Left cardiac atrium (tissue), 4 donors: ENCODE results near the gene SLC12A9. TPM values are rescaled to one million over a fixed set of nuclear protein-coding genes. Genes with fewer than 3 reads are reported as not detected.
"Not testable (repeated sequence)": the region's sequence is repeated elsewhere in the genome, so short reads cannot be mapped to it uniquely, and the experiment has no call there.

Experiments
- ATAC-seq, 2 donors: fragments of 200-7000 bp; cut with Tn5 transposase; one replicate each; pipeline ENCODE4 v1.9.1; 2020; ENCODE audit warnings: mild to moderate bottlenecking in 2 of 2, moderate library complexity in 2 of 2
- DNase-seq: peaks from one replicate; pipeline ENCODE4 v3.0.0-alpha.2; 2020
- intact Hi-C, 2 donors: fragments of 100-400 bp; cut with DNase I; formaldehyde crosslinking; loops; one replicate each; pipeline versions ENCODE4 v1.14.1 to v1.15.1; 2022 to 2023
- long read RNA-seq: library from polyadenylated mRNA; unstranded; transcript quantifications from one replicate; pipeline ENCODE4 v2.0.0, GENCODE V29; 2021
- total RNA-seq, 2 donors: library from RNA; stranded (reverse); fragmentation: NEBNext Ultra II Directional; extraction: Animal tissue kit (Norgen Biotek cat#: 25700); gene quantifications; one replicate each; pipeline ENCODE4 v1.2.1, GENCODE V29; 2021
- donor health status: DM: no; HTN: yes; CAD: no.
- donor health status: DM: no; HTN: yes; CAD: no; lungs with severe emphysema.
- donor health status: DM: yes; HTN: yes; CAD: no.
- donor health status: Dilated cardiomyopathy.

The SLC12A9 gene
- 10 to 100 TPM; 13.4 to 14.7 TPM for total RNA-seq
- long read RNA-seq, partial matches to known transcripts = 1 of 1 reads
- long read RNA-seq, other reads (novel, unspliced or antisense) = 0 of 1 reads

GRCh38 chr7:100852048-100852872, at the start of gene SLC12A9:
TSS of gene SLC12A9 (plus strand) at chr7:100852713. CDS start at chr7:100854198, 1,485 bp downstream.
- peak; percentile 100 for ATAC-seq
- peak; percentile 95 for DNase-seq
- intact Hi-C loops = loop anchor here in 1 of 2 donors (1.0 to 5.0 kb wide), 2 partner anchors 53 to 145 kb away; partner anchors contain the start of gene POP7

- DNase-seq (no peak), ATAC-seq (no peak)
- intact Hi-C loops = no loop called here
Observed at GRCh38 chr7:100802951-100803350, 49.6 kb upstream of the SLC12A9 start.

- ATAC-seq (peak; percentile 81 to 97), DNase-seq (peak; percentile 88)
- intact Hi-C loops = no loop called here
Observed at GRCh38 chr7:100803398-100804161, 48.9 kb upstream of the SLC12A9 start.

GRCh38 chr7:100804681-100805431, 47.7 kb upstream of the SLC12A9 start:
- intact Hi-C loops = no loop called here
- DNase-seq = peak; percentile 40
- ATAC-seq = peak in 1 of 2 donors; percentile 23

- ATAC-seq = no peak
- DNase-seq = no peak
- intact Hi-C loops = no loop called here
Observed at GRCh38 chr7:100806276-100806675, 46.2 kb upstream of the SLC12A9 start.

- intact Hi-C loops, ATAC-seq, DNase-seq: not testable (repeated sequence)
Observed at GRCh38 chr7:100806883-100807282, 45.6 kb upstream of the SLC12A9 start.

- ATAC-seq = no peak
- intact Hi-C loops = no loop called here
- DNase-seq = no peak
Observed at GRCh38 chr7:100808354-100808875, 44.1 kb upstream of the SLC12A9 start.

- ATAC-seq = no peak
- no peak for DNase-seq
- intact Hi-C loops = no loop called here
Observed at GRCh38 chr7:100811480-100811879, 41.0 kb upstream of the SLC12A9 start.

GRCh38 chr7:100812729-100813128, 39.8 kb upstream of the SLC12A9 start:
- intact Hi-C loops = no loop called here
- DNase-seq (no peak), ATAC-seq (no peak)

GRCh38 chr7:100816515-100816914, 36.0 kb upstream of the SLC12A9 start:
- ATAC-seq, intact Hi-C loops, DNase-seq: not testable (repeated sequence)

- intact Hi-C loops = no loop called here
- ATAC-seq (no peak), DNase-seq (no peak)
Observed at GRCh38 chr7:100817097-100817496, 35.4 kb upstream of the SLC12A9 start.

- ATAC-seq (no peak), DNase-seq (no peak)
- intact Hi-C loops = no loop called here
Observed at GRCh38 chr7:100818366-100818765, 34.1 kb upstream of the SLC12A9 start.

GRCh38 chr7:100818825-100819224, 33.7 kb upstream of the SLC12A9 start:
- ATAC-seq (no peak), DNase-seq (no peak)
- intact Hi-C loops = no loop called here

GRCh38 chr7:100819586-100819985, 32.9 kb upstream of the SLC12A9 start:
- DNase-seq (no peak), ATAC-seq (peak in 1 of 2 donors; percentile 12)
- intact Hi-C loops = no loop called here

GRCh38 chr7:100822236-100823139, 30.0 kb upstream of the SLC12A9 start:
- ATAC-seq (no peak), DNase-seq (no peak)
- intact Hi-C loops = no loop called here

GRCh38 chr7:100823140-100823525, 29.4 kb upstream of the SLC12A9 start:
- intact Hi-C loops = no loop called here
- DNase-seq = no peak

GRCh38 chr7:100823534-100823933, 29.0 kb upstream of the SLC12A9 start:
- intact Hi-C loops = no loop called here
- no peak for DNase-seq
- ATAC-seq = no peak

More at GRCh38 chr7:100823140-100823525, 29.4 kb upstream of the SLC12A9 start:
- no peak for ATAC-seq
